Measurements from ENCODE around the gene ICAM1. TPM values are rescaled to one million over a fixed set of nuclear protein-coding genes. Genes with fewer than 3 reads are reported as not detected.

The ICAM1 gene
- total RNA-seq, 4 donors from 2014 or later: 8.8 to 33.0 (median 19.6) TPM

DNA sequence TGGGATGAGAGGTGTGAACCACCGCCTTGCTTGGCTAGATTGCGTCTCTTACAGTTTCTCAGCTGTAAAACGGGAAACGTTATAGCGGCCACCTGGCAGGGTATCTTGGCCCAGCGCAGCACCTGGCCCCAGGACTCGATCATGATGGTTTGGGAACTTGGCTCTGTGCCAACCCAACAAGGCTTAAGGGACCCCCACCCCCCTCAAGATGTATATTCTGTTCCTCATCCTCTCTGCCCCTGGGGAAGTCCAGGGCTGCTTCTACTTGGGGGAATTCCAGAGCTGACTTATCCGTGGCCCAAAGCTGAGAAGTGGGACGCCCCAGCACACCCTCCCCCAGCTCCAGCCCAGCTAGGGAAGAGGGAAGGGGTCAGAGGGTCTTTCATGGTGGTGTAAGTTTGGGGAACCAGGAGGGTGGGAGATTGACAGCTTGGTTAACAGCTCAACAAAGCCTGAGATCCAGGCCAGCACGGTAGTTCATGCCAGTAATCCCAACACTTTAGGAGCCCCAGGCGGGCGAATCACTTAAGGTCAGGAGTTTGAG, 695 bp downstream of the ICAM1 start:
- 43% methylated on average over 7 of the region's 12 CpGs; no CpG with 5 or more reads in 1 of the 2 donors for WGBS, 2 donors (ENCODE audit: low coverage in 1 of 2)
- H3K4me3 ChIP-seq: peak overlapping the region; percentile 10 to 53
- H3K9me3 ChIP-seq: no peaks in the 10 kb centered on the region
- peaks cover 0 to 38% (median 7%) of the 10 kb centered on the region in 3 donors for H3K4me1 ChIP-seq
- H3K27me3 ChIP-seq: peaks cover 60% of the 10 kb centered on the region
- ATAC-seq: no peak
- H3K27ac ChIP-seq: peak overlapping the region in 3 of 4 donors; percentile 79 to 81 (median 79)
- H3K36me3 ChIP-seq: peaks cover 0 to 10% of the 10 kb centered on the region in 2 donors
- TF ChIP-seq POLR2AphosphoS5 (IDR thresholded peaks at IDR 0.05) (no peak), POLR2A (IDR thresholded peaks at IDR 0.05) (no peak), EP300 (IDR thresholded peaks at IDR 0.05) (no peak)
- TF ChIP-seq, protein P1, sequence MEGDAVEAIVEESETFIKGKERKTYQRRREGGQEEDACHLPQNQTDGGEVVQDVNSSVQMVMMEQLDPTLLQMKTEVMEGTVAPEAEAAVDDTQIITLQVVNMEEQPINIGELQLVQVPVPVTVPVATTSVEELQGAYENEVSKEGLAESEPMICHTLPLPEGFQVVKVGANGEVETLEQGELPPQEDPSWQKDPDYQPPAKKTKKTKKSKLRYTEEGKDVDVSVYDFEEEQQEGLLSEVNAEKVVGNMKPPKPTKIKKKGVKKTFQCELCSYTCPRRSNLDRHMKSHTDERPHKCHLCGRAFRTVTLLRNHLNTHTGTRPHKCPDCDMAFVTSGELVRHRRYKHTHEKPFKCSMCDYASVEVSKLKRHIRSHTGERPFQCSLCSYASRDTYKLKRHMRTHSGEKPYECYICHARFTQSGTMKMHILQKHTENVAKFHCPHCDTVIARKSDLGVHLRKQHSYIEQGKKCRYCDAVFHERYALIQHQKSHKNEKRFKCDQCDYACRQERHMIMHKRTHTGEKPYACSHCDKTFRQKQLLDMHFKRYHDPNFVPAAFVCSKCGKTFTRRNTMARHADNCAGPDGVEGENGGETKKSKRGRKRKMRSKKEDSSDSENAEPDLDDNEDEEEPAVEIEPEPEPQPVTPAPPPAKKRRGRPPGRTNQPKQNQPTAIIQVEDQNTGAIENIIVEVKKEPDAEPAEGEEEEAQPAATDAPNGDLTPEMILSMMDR (IDR thresholded peaks at IDR 0.05): no peak

DNA sequence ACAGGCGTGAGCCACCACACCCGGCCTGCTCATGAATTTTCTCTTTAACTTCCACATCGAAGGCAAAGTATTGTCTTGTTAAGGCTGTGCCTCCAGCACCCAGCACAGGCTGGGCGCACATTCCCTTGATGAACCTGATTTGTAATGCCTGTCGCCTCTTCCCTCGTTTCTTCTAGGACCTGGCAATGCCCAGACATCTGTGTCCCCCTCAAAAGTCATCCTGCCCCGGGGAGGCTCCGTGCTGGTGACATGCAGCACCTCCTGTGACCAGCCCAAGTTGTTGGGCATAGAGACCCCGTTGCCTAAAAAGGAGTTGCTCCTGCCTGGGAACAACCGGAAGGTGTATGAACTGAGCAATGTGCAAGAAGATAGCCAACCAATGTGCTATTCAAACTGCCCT, 3.7 kb downstream of the ICAM1 start:
- 87 to 90% methylated on average over 3 to 4 of the region's 10 CpGs for WGBS, 2 donors (ENCODE audit: low coverage in 1 of 2)
- no peak overlapping the region for H3K4me3 ChIP-seq
- peaks cover 0 to 24% (median 7%) of the 10 kb centered on the region in 3 donors for H3K4me1 ChIP-seq
- H3K9me3 ChIP-seq: no peaks in the 10 kb centered on the region
- peaks cover 52% of the 10 kb centered on the region for H3K27me3 ChIP-seq
- no peak overlapping the region for H3K27ac ChIP-seq
- ATAC-seq: no peak
- peaks cover 0 to 25% of the 10 kb centered on the region in 2 donors for H3K36me3 ChIP-seq
- TF ChIP-seq POLR2A (IDR thresholded peaks at IDR 0.05) (no peak), POLR2AphosphoS5 (IDR thresholded peaks at IDR 0.05) (no peak)
- TF ChIP-seq, protein P1 (IDR thresholded peaks at IDR 0.05): no peak

DNA sequence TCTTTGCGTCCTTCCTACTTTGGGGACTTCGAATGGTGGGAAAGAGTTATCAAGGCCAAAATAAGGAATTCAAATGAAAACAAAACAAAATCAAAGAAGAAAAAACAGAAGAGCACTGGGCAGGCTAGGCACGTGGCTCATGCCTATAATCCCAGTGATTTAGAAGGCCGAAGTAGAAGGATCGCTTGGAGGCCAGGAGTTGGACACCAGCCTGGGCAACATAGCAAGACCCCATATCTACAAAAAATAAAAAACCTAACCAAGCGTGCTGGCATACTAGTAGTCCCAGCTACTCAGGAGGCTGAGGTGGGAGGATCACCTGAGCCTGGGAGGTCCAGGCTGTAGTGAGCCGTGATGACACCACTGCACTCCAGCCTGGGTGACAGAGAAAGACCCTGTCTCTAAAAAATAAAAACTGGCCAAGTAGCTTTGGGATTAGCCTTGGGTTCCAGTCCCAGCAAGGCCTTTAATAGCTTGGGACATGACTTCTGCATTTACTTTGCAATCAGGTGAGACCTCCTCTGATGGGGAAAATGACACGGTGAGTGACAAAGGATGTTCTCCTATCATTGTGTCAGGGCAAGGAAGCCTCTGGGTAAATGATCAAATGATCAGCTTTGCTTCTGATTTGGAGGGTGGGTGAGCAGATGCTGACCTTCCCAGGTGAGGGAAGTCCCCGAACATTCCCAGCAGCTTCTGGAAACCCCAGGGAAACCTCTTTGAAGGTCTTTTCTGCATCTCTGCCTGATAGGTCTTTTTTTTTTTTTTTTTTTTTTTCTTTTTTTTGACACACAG, 7.1 kb downstream of the ICAM1 start:
- Histone ChIP-seq H3K27me3 (peaks cover 26% of the 10 kb centered on the region), H3K27ac (no peak overlapping the region), H3K4me1 (no peaks in the 10 kb centered on the region), H3K36me3 (peaks cover 0 to 25% of the 10 kb centered on the region in 2 donors), H3K9me3 (no peaks in the 10 kb centered on the region), H3K4me3 (no peak overlapping the region)
- 80 to 92% methylated on average over 4 to 7 of the region's 9 CpGs for WGBS, 2 donors (ENCODE audit: low coverage in 1 of 2)
- TF ChIP-seq POLR2AphosphoS5 (IDR thresholded peaks at IDR 0.05) (no peak), POLR2A (IDR thresholded peaks at IDR 0.05) (no peak), EP300 (IDR thresholded peaks at IDR 0.05) (no peak)
- TF ChIP-seq, protein P1 (IDR thresholded peaks at IDR 0.05): no peak
- no peak for ATAC-seq

DNA sequence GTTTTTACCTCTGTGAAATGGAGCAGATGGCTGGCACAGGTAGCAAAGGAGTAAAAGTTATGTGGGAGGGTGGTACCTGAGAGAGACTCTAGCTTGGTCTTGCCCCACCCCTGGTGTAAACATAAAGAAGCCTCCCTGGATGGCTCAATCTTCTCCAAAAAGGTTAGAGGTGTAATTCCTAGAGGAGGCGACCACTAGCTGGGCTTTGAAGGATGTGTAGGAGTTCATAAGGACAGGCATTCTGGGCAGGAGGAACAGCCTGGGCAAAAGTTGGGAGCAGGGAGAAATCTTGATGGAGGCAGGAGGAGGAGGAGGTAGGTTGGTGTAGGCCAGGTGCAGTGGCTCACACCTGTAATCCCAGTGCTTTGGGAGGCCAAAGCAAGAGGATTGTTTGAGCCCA, 8.0 kb downstream of the ICAM1 start:
- TF ChIP-seq, protein P1 (IDR thresholded peaks at IDR 0.05): no peak
- TF ChIP-seq POLR2AphosphoS5 (IDR thresholded peaks at IDR 0.05) (no peak), POLR2A (IDR thresholded peaks at IDR 0.05) (no peak)
- no peak overlapping the region for H3K4me3 ChIP-seq
- H3K4me1 ChIP-seq: no peaks in the 10 kb centered on the region
- H3K9me3 ChIP-seq: no peaks in the 10 kb centered on the region
- peaks cover 0 to 34% of the 10 kb centered on the region in 2 donors for H3K36me3 ChIP-seq
- no peak for ATAC-seq
- H3K27me3 ChIP-seq: peaks cover 35% of the 10 kb centered on the region
- 100% methylated on average over 1 of the region's 1 CpG; no CpG with 5 or more reads in 1 of the 2 donors for WGBS, 2 donors (ENCODE audit: low coverage in 1 of 2)
- H3K27ac ChIP-seq: no peak overlapping the region
